Measurements from ENCODE around the gene MYOM3.

GRCh38 chr1:24098943-24099638, 12.8 kb downstream of the MYOM3 start:
- no peak for TF ChIP-seq CTCF (IDR thresholded peaks at IDR 0.05; ENCODE audit: poor library complexity)
- no peak for TF ChIP-seq EZH2 (IDR thresholded peaks at IDR 0.05; ENCODE audit: borderline replicate concordance)
- TF ChIP-seq EZH2phosphoT487 (IDR thresholded peaks at IDR 0.05; ENCODE audit: low read depth, severe bottlenecking, unreplicated experiment): no peak
